ENCODE measurements around the gene USP33. TPM values are rescaled to one million over a fixed set of nuclear protein-coding genes. Genes with fewer than 3 reads are reported as not detected.

USP33 gene
- total and polyA plus RNA-seq, 2 of the 13 experiments (the other 11 are each of a cell fraction or from before 2014, with no cell fraction given): 32.0 to 49.1 TPM

DNA sequence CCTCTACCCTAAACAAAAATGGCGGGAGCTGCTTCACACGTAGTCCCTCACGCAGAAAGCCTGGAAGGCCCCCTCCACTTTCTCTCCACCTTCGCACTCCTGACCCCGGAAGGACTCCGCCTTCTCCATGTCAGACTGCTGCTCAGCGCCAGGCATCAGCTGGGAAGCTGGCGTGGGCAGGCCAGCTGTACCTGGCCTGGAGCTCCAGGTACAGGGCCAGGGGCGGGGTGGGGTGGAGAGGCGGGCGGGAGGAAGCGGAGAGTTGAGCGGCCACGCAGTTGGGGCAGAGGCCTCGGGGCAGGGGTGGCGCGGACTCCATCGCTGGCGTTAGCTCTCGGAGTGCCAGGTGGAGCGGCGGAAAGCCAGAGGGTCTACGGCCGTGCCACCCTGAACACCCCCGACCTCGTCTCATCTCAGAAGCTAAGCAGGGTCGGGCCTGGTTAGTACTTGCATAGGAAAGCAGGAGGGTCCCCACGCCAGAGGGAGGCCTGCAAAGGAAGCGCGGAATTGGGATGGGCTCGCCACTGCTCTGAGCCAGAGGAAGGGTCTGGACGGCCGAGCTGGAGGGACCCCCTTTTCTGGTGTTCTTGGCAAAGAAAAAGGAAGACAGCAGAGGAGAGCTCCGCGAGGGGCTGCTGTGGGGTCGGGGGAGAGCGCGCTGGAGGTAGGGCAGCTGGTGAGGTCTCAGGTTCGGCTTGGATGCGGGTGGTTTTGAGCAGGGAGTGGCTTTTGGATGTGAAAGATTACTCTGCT, 20.1 kb upstream of the USP33 start, which contains the start of gene MIGA1 (continued):
- TF ChIP-seq ZNF446 (CRISPR knock-in tag; IDR thresholded peaks at IDR 0.05): peak; percentile 74; the same call in 1 of the 2 replicates
- peak; percentile 59 for TF ChIP-seq ASH2L (IDR thresholded peaks at IDR 0.05; ENCODE audit: insufficient read length, low read depth, low read length)
- no peak for TF ChIP-seq NR2F6 (IDR thresholded peaks at IDR 0.05)
- TF ChIP-seq NR2F6 (CRISPR knock-in tag; IDR thresholded peaks at IDR 0.05): peak; percentile 60; the same call in 1 of the 2 replicates
- TF ChIP-seq CCAR2 (optimal IDR thresholded peaks at IDR 0.05; ENCODE audit: low read depth, low read length): no peak
- no peak for TF ChIP-seq NFIC (IDR thresholded peaks at IDR 0.05; ENCODE audit: low read length)
- TF ChIP-seq THAP9 (CRISPR knock-in tag; IDR thresholded peaks at IDR 0.05; ENCODE audit: borderline replicate concordance): peak; percentile 72; the same call in 1 of the 2 replicates
- no peak for TF ChIP-seq SIX1 (CRISPR knock-in tag; IDR thresholded peaks at IDR 0.05; ENCODE audit: borderline replicate concordance)
- TF ChIP-seq, protein P1, sequence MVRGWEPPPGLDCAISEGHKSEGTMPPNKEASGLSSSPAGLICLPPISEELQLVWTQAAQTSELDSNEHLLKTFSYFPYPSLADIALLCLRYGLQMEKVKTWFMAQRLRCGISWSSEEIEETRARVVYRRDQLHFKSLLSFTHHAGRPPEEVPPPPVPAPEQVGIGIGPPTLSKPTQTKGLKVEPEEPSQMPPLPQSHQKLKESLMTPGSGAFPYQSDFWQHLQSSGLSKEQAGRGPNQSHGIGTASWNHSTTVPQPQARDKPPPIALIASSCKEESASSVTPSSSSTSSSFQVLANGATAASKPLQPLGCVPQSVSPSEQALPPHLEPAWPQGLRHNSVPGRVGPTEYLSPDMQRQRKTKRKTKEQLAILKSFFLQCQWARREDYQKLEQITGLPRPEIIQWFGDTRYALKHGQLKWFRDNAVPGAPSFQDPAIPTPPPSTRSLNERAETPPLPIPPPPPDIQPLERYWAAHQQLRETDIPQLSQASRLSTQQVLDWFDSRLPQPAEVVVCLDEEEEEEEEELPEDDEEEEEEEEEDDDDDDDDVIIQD (CRISPR knock-in tag; IDR thresholded peaks at IDR 0.05; ENCODE audit: low read depth): peak; percentile 71; the same call in 1 of the 2 replicates
- no peak for TF ChIP-seq ZNF337 (CRISPR knock-in tag; IDR thresholded peaks at IDR 0.05; ENCODE audit: borderline replicate concordance, low read depth)
- no peak for TF ChIP-seq ZNF780A (CRISPR knock-in tag; IDR thresholded peaks at IDR 0.05)
- TF ChIP-seq, protein P2, sequence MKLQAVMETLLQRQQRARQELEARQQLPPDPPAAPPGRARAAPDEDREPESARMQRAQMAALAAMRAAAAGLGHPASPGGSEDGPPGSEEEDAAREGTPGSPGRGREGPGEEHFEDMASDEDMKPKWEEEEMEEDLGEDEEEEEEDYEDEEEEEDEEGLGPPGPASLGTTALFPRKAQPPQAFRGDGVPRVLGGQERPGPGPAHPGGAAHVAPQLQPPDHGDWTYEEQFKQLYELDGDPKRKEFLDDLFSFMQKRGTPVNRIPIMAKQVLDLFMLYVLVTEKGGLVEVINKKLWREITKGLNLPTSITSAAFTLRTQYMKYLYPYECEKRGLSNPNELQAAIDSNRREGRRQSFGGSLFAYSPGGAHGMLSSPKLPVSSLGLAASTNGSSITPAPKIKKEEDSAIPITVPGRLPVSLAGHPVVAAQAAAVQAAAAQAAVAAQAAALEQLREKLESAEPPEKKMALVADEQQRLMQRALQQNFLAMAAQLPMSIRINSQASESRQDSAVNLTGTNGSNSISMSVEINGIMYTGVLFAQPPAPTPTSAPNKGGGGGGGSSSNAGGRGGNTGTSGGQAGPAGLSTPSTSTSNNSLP (IDR thresholded peaks at IDR 0.05; ENCODE audit: low read depth, low read length): no peak
- TF ChIP-seq, protein P3, sequence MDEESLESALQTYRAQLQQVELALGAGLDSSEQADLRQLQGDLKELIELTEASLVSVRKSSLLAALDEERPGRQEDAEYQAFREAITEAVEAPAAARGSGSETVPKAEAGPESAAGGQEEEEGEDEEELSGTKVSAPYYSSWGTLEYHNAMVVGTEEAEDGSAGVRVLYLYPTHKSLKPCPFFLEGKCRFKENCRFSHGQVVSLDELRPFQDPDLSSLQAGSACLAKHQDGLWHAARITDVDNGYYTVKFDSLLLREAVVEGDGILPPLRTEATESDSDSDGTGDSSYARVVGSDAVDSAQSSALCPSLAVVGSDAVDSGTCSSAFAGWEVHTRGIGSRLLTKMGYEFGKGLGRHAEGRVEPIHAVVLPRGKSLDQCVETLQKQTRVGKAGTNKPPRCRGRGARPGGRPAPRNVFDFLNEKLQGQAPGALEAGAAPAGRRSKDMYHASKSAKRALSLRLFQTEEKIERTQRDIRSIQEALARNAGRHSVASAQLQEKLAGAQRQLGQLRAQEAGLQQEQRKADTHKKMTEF (CRISPR knock-in tag; IDR thresholded peaks at IDR 0.05): peak; percentile 68; the same call in 1 of the 2 replicates
